H54 (cell line): ENCODE measurements around the gene RBM20.

Experiments
- DNase-seq: peaks from one replicate; pipeline ENCODE4 v3.0.0; 2011; ENCODE audit warnings: low spot score, mixed read lengths; ENCODE audit not compliant: insufficient read length
- FAIRE-seq: peaks from 3 replicates; lab custom pipeline; 2011; peaks lifted over from hg19 to GRCh38; lab: Jason Lieb, UNC
- POLR2A ChIP-seq: IDR thresholded peaks from 2 replicates; pipeline ENCODE4 v1.6.1; 2011; ENCODE audit warnings: low read depth, mild to moderate bottlenecking, low read length

RBM20 gene

GRCh38 chr10:110666673-110667072, 22.5 kb downstream of the RBM20 start:
- FAIRE-seq (no peak), DNase-seq (no peak)
- TF ChIP-seq POLR2A, result no peak

GRCh38 chr10:110667620-110668343, 23.6 kb downstream of the RBM20 start:
- no peak for TF ChIP-seq POLR2A
- FAIRE-seq, result no peak

GRCh38 chr10:110668443-110668842, 24.3 kb downstream of the RBM20 start:
- FAIRE-seq, result no peak
- no peak for DNase-seq
- no peak for TF ChIP-seq POLR2A

More at GRCh38 chr10:110667620-110668343, 23.6 kb downstream of the RBM20 start:
- DNase-seq, result no peak

GRCh38 chr10:110670335-110670734, 26.2 kb downstream of the RBM20 start:
- FAIRE-seq, result no peak
- DNase-seq, result no peak
- no peak for TF ChIP-seq POLR2A

- FAIRE-seq (no peak), DNase-seq (peak; percentile 73)
- TF ChIP-seq POLR2A, result no peak
These were observed 27.8 kb downstream of the RBM20 start for GRCh38 chr10:110671788-110672579.

GRCh38 chr10:110672580-110672919, 28.4 kb downstream of the RBM20 start:
- FAIRE-seq (no peak), DNase-seq (no peak)
- no peak for TF ChIP-seq POLR2A

- DNase-seq (no peak), FAIRE-seq (no peak)
- TF ChIP-seq POLR2A, result no peak
These were observed 31.9 kb downstream of the RBM20 start for GRCh38 chr10:110676016-110676415.

GRCh38 chr10:110679486-110680272, 35.5 kb downstream of the RBM20 start:
- no peak for DNase-seq
- no peak for TF ChIP-seq POLR2A
- FAIRE-seq, result no peak

- no peak for TF ChIP-seq POLR2A
- no peak for DNase-seq
- FAIRE-seq, result no peak
These were observed 36.3 kb downstream of the RBM20 start for GRCh38 chr10:110680273-110681020.

GRCh38 chr10:110681023-110681681, 37.0 kb downstream of the RBM20 start:
- no peak for TF ChIP-seq POLR2A
- DNase-seq, result peak; percentile 39
- FAIRE-seq, result no peak

GRCh38 chr10:110682348-110682747, 38.2 kb downstream of the RBM20 start:
- DNase-seq (no peak), FAIRE-seq (no peak)
- TF ChIP-seq POLR2A, result no peak

GRCh38 chr10:110684800-110685446, 40.8 kb downstream of the RBM20 start:
- TF ChIP-seq POLR2A, result no peak
- FAIRE-seq (no peak), DNase-seq (no peak)
